Ectodermal cell (in vitro differentiated cells): ENCODE measurements around the gene RBM10.

Experiments
- H3K27ac ChIP-seq: 2 replicates; pipeline ENCODE4 v1.7.0; 2013; ENCODE audit warnings: mild to moderate bottlenecking, low read depth, low read length; ENCODE audit not compliant: insufficient read depth, poor library complexity, severe bottlenecking
- H3K27me3 ChIP-seq: 2 replicates; pipeline ENCODE4 v1.7.0; 2013; ENCODE audit warnings: mild to moderate bottlenecking, low read length; ENCODE audit not compliant: insufficient read depth, control insufficient read depth, poor library complexity, severe bottlenecking
- H3K36me3 ChIP-seq: one replicate; pipeline ENCODE4 v1.7.0; 2013; ENCODE audit warnings: low read length; ENCODE audit not compliant: control insufficient read depth, insufficient read depth
- H3K4me1 ChIP-seq: one replicate; pipeline ENCODE4 v1.7.0; 2013; ENCODE audit warnings: low read length; ENCODE audit not compliant: control insufficient read depth, insufficient read depth
- H3K4me3 ChIP-seq: 2 replicates; pipeline ENCODE4 v1.7.0; 2013; ENCODE audit warnings: low read depth, low read length, control low read depth; ENCODE audit not compliant: insufficient read depth
- H3K9me3 ChIP-seq: 2 replicates; pipeline ENCODE4 v1.7.0; 2013; ENCODE audit warnings: mild to moderate bottlenecking, low read length, moderate library complexity; ENCODE audit not compliant: control insufficient read depth
- WGBS, 2 experiments: methylation state at CpG; one replicate each; pipeline ENCODE4 v1.1.7; 2013; ENCODE audit warnings: missing lambda C conversion rate in 2 of 2; 5-methylcytosine and 5-hydroxymethylcytosine counted together

RBM10 gene

GRCh38 chrX:47197526-47197925, 52.5 kb downstream of the RBM10 start:
- Histone ChIP-seq H3K4me1 (peaks cover 3% of the 10 kb centered on the region), H3K36me3 (peaks cover 24% of the 10 kb centered on the region), H3K4me3 (no peak overlapping the region), H3K27me3 (no peaks in the 10 kb centered on the region), H3K27ac (no peak overlapping the region), H3K9me3 (no peaks in the 10 kb centered on the region)
- 76 to 84% methylated on average over 7 of the region's 7 CpGs for WGBS, 2 experiments

- no peak overlapping the region for H3K27ac ChIP-seq
- H3K4me1 ChIP-seq = peaks cover 3% of the 10 kb centered on the region
- H3K9me3 ChIP-seq = no peaks in the 10 kb centered on the region
- no peaks in the 10 kb centered on the region for H3K27me3 ChIP-seq
- no peak overlapping the region for H3K4me3 ChIP-seq
- peaks cover 28% of the 10 kb centered on the region for H3K36me3 ChIP-seq
- WGBS, 2 experiments = 80 to 81% methylated on average over 6 to 10 of the region's 10 CpGs
Measured at GRCh38 chrX:47198026-47198686, 53.1 kb downstream of the RBM10 start.

GRCh38 chrX:47198687-47199080, 53.7 kb downstream of the RBM10 start:
- 95 to 96% methylated on average over 15 of the region's 15 CpGs for WGBS, 2 experiments
- H3K9me3 ChIP-seq = no peaks in the 10 kb centered on the region
- no peaks in the 10 kb centered on the region for H3K27me3 ChIP-seq
- H3K36me3 ChIP-seq = peaks cover 31% of the 10 kb centered on the region
- no peak overlapping the region for H3K27ac ChIP-seq
- H3K4me3 ChIP-seq = no peak overlapping the region
- peaks cover 3% of the 10 kb centered on the region for H3K4me1 ChIP-seq

- WGBS, 2 experiments = 92% methylated on average over 10 of the region's 10 CpGs
- peaks cover 34% of the 10 kb centered on the region for H3K36me3 ChIP-seq
Measured at GRCh38 chrX:47199286-47199685, 54.3 kb downstream of the RBM10 start.

GRCh38 chrX:47200385-47201150, 55.5 kb downstream of the RBM10 start:
- WGBS, 2 experiments = 97% methylated on average over 8 to 9 of the region's 9 CpGs

More at GRCh38 chrX:47199286-47199685, 54.3 kb downstream of the RBM10 start:
- peaks cover 3% of the 10 kb centered on the region for H3K4me1 ChIP-seq
- no peaks in the 10 kb centered on the region for H3K27me3 ChIP-seq
- H3K4me3 ChIP-seq = no peak overlapping the region
- no peaks in the 10 kb centered on the region for H3K9me3 ChIP-seq
- H3K27ac ChIP-seq = no peak overlapping the region

GRCh38 chrX:47201345-47201944, 56.4 kb downstream of the RBM10 start:
- H3K9me3 ChIP-seq = no peaks in the 10 kb centered on the region
- H3K27me3 ChIP-seq = no peaks in the 10 kb centered on the region
- WGBS, 2 experiments = 92 to 96% methylated on average over 8 of the region's 9 CpGs
- peaks cover 3% of the 10 kb centered on the region for H3K4me1 ChIP-seq
- H3K27ac ChIP-seq = no peak overlapping the region
- H3K36me3 ChIP-seq = peaks cover 42% of the 10 kb centered on the region
- H3K4me3 ChIP-seq = no peak overlapping the region

More at GRCh38 chrX:47200385-47201150, 55.5 kb downstream of the RBM10 start:
- Histone ChIP-seq H3K4me3 (no peak overlapping the region), H3K36me3 (peaks cover 35% of the 10 kb centered on the region), H3K27ac (no peak overlapping the region), H3K9me3 (no peaks in the 10 kb centered on the region), H3K27me3 (no peaks in the 10 kb centered on the region), H3K4me1 (peaks cover 3% of the 10 kb centered on the region)

- H3K27me3 ChIP-seq = no peaks in the 10 kb centered on the region
- H3K9me3 ChIP-seq = no peaks in the 10 kb centered on the region
- peaks cover 49% of the 10 kb centered on the region for H3K36me3 ChIP-seq
- WGBS, 2 experiments = 93 to 94% methylated on average over 11 of the region's 11 CpGs
- H3K4me3 ChIP-seq = no peak overlapping the region
- H3K4me1 ChIP-seq = peaks cover 2% of the 10 kb centered on the region
- H3K27ac ChIP-seq = no peak overlapping the region
Measured at GRCh38 chrX:47202316-47202715, 57.3 kb downstream of the RBM10 start.

- Histone ChIP-seq H3K4me1 (no peaks in the 10 kb centered on the region), H3K4me3 (no peak overlapping the region), H3K9me3 (no peaks in the 10 kb centered on the region), H3K27ac (no peak overlapping the region), H3K27me3 (no peaks in the 10 kb centered on the region), H3K36me3 (peaks cover 50% of the 10 kb centered on the region)
- WGBS, 2 experiments = 92 to 95% methylated on average over 4 of the region's 4 CpGs
Measured at GRCh38 chrX:47202877-47203276, 57.9 kb downstream of the RBM10 start.

GRCh38 chrX:47204970-47205369, 59.9 kb downstream of the RBM10 start:
- no peak overlapping the region for H3K4me3 ChIP-seq
- no peak overlapping the region for H3K27ac ChIP-seq
- no peaks in the 10 kb centered on the region for H3K9me3 ChIP-seq
- no peaks in the 10 kb centered on the region for H3K4me1 ChIP-seq
- no peaks in the 10 kb centered on the region for H3K27me3 ChIP-seq
- H3K36me3 ChIP-seq = peaks cover 45% of the 10 kb centered on the region
- 88 to 89% methylated on average over 5 of the region's 5 CpGs for WGBS, 2 experiments

- H3K4me3 ChIP-seq = no peak overlapping the region
- 97 to 100% methylated on average over 2 to 3 of the region's 3 CpGs for WGBS, 2 experiments
- no peaks in the 10 kb centered on the region for H3K4me1 ChIP-seq
- H3K27ac ChIP-seq = no peak overlapping the region
- peaks cover 43% of the 10 kb centered on the region for H3K36me3 ChIP-seq
- H3K27me3 ChIP-seq = no peaks in the 10 kb centered on the region
- H3K9me3 ChIP-seq = no peaks in the 10 kb centered on the region
Measured at GRCh38 chrX:47206316-47206715, 61.3 kb downstream of the RBM10 start.
